SK-N-MC (cell line): Measurements from ENCODE around the gene TTF1.

ENCODE experiments used
- EZH2 ChIP-seq: fragments of 200-600 bp; sonication (generic); IDR thresholded peaks from one replicate; pipeline ENCODE4 v1.6.1; 2017; ENCODE audit warnings: antibody characterized with exemption
- POLR2AphosphoS5 ChIP-seq: IDR thresholded peaks from 2 replicates; pipeline ENCODE4 v1.6.1; 2012; ENCODE audit warnings: mild to moderate bottlenecking, low read depth, low read length, borderline replicate concordance

- TF ChIP-seq POLR2AphosphoS5 = no peak
- TF ChIP-seq EZH2 = no peak
Measured at GRCh38 chr9:132367613-132368313, 38.9 kb downstream of the TTF1 start.
